Endodermal cell (in vitro differentiated cells): ENCODE measurements around the gene RNU7-1. TPM values are rescaled to one million over a fixed set of nuclear protein-coding genes. Genes with fewer than 3 reads are reported as not detected.

Source experiments
- DNase-seq: peaks from one replicate; pipeline ENCODE4 v3.0.0-alpha.2; 2017
- H3K27ac ChIP-seq: 2 replicates; pipeline ENCODE4 v1.5.1; 2013; ENCODE audit warnings: mild to moderate bottlenecking, low read depth, low read length, moderate library complexity
- H3K27me3 ChIP-seq: 2 replicates; pipeline ENCODE4 v1.6.1; 2013; ENCODE audit warnings: mild to moderate bottlenecking, low read length, moderate library complexity; ENCODE audit not compliant: insufficient read depth, control insufficient read depth, poor library complexity, severe bottlenecking
- H3K36me3 ChIP-seq: 2 replicates; pipeline ENCODE4 v1.7.0; 2013; ENCODE audit warnings: mild to moderate bottlenecking, low read length, moderate library complexity; ENCODE audit not compliant: control insufficient read depth, insufficient read depth
- H3K4me1 ChIP-seq: one replicate; pipeline ENCODE4 v1.7.0; 2013; ENCODE audit warnings: low read length; ENCODE audit not compliant: control insufficient read depth, insufficient read depth
- H3K4me3 ChIP-seq: 2 replicates; pipeline ENCODE4 v1.5.1; 2013; ENCODE audit warnings: mild to moderate bottlenecking, low read length, moderate library complexity
- H3K9ac ChIP-seq: 2 replicates; pipeline ENCODE4 v1.6.1; 2013; ENCODE audit warnings: mild to moderate bottlenecking, low read length, moderate library complexity; ENCODE audit not compliant: poor library complexity, severe bottlenecking; ENCODE audit errors: extremely low read depth
- H3K9me3 ChIP-seq: 2 replicates; pipeline ENCODE4 v1.6.1; 2013; ENCODE audit warnings: mild to moderate bottlenecking, low read length, moderate library complexity; ENCODE audit not compliant: control insufficient read depth
- H3K27ac Mint-ChIP-seq: 2 replicates; pipeline ENCODE4 v1.8.0; 2020; ENCODE audit warnings: mixed read lengths
- H3K27me3 Mint-ChIP-seq: 2 replicates; pipeline ENCODE4 v1.8.0; 2021; ENCODE audit warnings: mild to moderate bottlenecking, mixed read lengths; ENCODE audit not compliant: insufficient read depth
- H3K36me3 Mint-ChIP-seq: 2 replicates; pipeline ENCODE4 v1.8.0; 2020; ENCODE audit warnings: low read depth, mixed read lengths
- H3K4me1 Mint-ChIP-seq: 2 replicates; pipeline ENCODE4 v1.8.0; 2020; ENCODE audit warnings: mixed read lengths
- H3K4me3 Mint-ChIP-seq: 2 replicates; pipeline ENCODE4 v1.8.0; 2020; ENCODE audit warnings: mild to moderate bottlenecking, moderate library complexity, mixed read lengths
- H3K9me3 Mint-ChIP-seq: 2 replicates; pipeline ENCODE4 v1.8.0; 2020; ENCODE audit warnings: mild to moderate bottlenecking, mixed read lengths
- CTCF ChIP-seq: fragments of 200-600 bp; sonication (generic); conservative IDR thresholded peaks from 2 replicates; pipeline ENCODE4 v1.5.0; 2021; ENCODE audit warnings: antibody characterized with exemption, mild to moderate bottlenecking
- WGBS, 2 experiments: methylation state at CpG; one replicate each; pipeline versions ENCODE4 v1.1.5 to v1.1.7; 2013; ENCODE audit warnings: missing lambda C conversion rate in 2 of 2, mixed read lengths in 1 of 2; ENCODE audit not compliant: insufficient coverage in 1 of 2, insufficient read length in 1 of 2; 5-methylcytosine and 5-hydroxymethylcytosine counted together
- total RNA-seq, 2 donors: library from RNA; stranded (reverse); fragmentation: NEBNext Ultra II Directional in 1 of 2; extraction: Animal tissue kit (Norgen Biotek cat#: 25700) in 1 of 2; gene quantifications; 2 replicates in 1 of 2; 3 replicates in 1 of 2; pipeline ENCODE4 v1.2.1, GENCODE V29; 2021

Gene RNU7-1
- total RNA-seq, 2 donors from 2014 or later: not detected

- peak overlapping the region; percentile 28 for H3K27ac Mint-ChIP-seq
- Histone ChIP-seq H3K9ac (no peak overlapping the region), H3K27me3 (no peaks in the 10 kb centered on the region), H3K27ac (no peak overlapping the region), H3K36me3 (no peaks in the 10 kb centered on the region), H3K9me3 (no peaks in the 10 kb centered on the region), H3K4me3 (no peak overlapping the region), H3K4me1 (no peaks in the 10 kb centered on the region)
- no peaks in the 10 kb centered on the region for H3K9me3 Mint-ChIP-seq
- peaks cover 17% of the 10 kb centered on the region for H3K36me3 Mint-ChIP-seq
- peaks cover 6% of the 10 kb centered on the region for H3K4me1 Mint-ChIP-seq
- H3K27me3 Mint-ChIP-seq: no peaks in the 10 kb centered on the region
- no peak overlapping the region for H3K4me3 Mint-ChIP-seq
- TF ChIP-seq CTCF: no peak
- DNase-seq: peak; percentile 51
- 85 to 88% methylated on average over 10 to 24 of the region's 24 CpGs for WGBS, 2 experiments
Observed at GRCh38 chr12:6953442-6954315, 10.1 kb downstream of the RNU7-1 start.

DNA sequence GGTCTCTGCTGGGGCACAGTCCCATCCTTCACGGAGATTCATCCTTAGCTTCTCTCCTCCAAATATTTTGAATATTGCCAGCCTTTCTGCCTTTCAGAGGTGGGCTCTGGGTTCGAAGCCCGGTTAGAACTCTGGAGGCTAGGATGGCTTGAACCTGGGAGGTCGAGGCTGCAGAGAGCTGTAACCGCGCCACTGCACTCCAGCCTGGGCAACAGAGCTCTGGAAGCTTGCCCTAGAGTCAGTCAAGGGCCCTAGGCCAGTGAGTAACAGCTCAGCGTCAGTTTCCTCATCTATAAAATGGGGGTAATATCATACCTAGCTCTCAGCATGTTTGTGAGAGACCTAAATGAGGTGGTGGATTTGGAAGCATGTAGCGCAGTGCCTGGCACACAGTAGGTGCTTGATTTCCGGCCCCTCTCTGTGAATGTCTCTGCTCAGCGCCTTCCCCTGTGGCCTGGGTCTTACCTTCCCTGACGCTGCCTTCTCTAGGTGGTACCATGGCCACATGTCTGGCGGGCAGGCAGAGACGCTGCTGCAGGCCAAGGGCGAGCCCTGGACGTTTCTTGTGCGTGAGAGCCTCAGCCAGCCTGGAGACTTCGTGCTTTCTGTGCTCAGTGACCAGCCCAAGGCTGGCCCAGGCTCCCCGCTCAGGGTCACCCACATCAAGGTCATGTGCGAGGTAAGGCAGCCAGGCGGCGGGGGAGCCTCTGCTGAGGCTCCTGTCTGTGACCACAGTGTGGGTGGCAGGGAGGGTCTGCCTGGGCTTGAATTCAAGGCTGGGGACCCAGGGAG, 10.9 kb downstream of the RNU7-1 start:
- H3K27me3 Mint-ChIP-seq: no peaks in the 10 kb centered on the region
- Histone ChIP-seq H3K36me3 (no peaks in the 10 kb centered on the region), H3K9me3 (no peaks in the 10 kb centered on the region), H3K27me3 (no peaks in the 10 kb centered on the region), H3K9ac (no peak overlapping the region), H3K27ac (no peak overlapping the region), H3K4me3 (no peak overlapping the region), H3K4me1 (no peaks in the 10 kb centered on the region)
- H3K4me1 Mint-ChIP-seq: peaks cover 6% of the 10 kb centered on the region
- H3K9me3 Mint-ChIP-seq: no peaks in the 10 kb centered on the region
- H3K4me3 Mint-ChIP-seq: no peak overlapping the region
- H3K27ac Mint-ChIP-seq: peak overlapping the region; percentile 28
- DNase-seq: no peak
- WGBS, 2 experiments: 87 to 91% methylated on average over 15 to 21 of the region's 21 CpGs
- TF ChIP-seq CTCF: no peak
- peaks cover 22% of the 10 kb centered on the region for H3K36me3 Mint-ChIP-seq

DNA sequence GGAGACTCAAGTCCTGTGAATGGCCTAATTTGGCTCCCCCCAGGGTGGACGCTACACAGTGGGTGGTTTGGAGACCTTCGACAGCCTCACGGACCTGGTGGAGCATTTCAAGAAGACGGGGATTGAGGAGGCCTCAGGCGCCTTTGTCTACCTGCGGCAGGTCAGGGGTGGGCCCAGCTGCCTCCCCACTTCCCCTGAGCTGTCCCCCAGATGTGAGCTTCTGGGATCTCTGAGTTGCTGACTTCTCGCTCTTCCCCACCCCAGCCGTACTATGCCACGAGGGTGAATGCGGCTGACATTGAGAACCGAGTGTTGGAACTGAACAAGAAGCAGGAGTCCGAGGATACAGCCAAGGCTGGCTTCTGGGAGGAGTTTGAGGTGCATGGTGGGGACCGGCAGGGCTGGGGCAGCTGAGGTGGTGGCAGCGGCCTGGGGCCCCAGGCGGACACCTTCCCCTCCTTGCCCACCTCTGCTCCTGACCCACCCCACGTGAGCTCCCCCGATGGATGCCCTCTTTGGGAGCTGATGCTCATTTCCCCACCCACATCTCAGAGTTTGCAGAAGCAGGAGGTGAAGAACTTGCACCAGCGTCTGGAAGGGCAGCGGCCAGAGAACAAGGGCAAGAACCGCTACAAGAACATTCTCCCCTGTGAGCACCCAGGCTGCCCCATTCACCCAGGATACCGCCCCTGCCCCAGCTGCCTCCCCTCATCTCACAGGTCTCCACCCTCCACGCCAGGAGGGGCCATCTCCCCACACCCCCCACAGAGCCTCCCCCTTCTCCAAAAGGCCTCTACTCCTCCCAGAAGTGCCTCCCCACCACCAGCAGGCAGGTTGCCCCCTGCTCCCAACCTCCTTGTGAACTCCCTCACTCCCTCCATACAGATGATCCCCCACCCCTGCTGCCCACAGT, 11.7 kb downstream of the RNU7-1 start:
- Histone ChIP-seq H3K4me3 (no peak overlapping the region), H3K27me3 (no peaks in the 10 kb centered on the region), H3K27ac (no peak overlapping the region), H3K36me3 (no peaks in the 10 kb centered on the region), H3K9me3 (no peaks in the 10 kb centered on the region), H3K9ac (no peak overlapping the region), H3K4me1 (no peaks in the 10 kb centered on the region)
- Mint-ChIP-seq H3K4me3 (no peak overlapping the region), H3K36me3 (peaks cover 24% of the 10 kb centered on the region), H3K4me1 (peaks cover under 1% of the 10 kb centered on the region), H3K27me3 (no peaks in the 10 kb centered on the region), H3K27ac (no peak overlapping the region), H3K9me3 (no peaks in the 10 kb centered on the region)
- TF ChIP-seq CTCF: no peak
- DNase-seq: no peak
- 93 to 97% methylated on average over 13 to 22 of the region's 22 CpGs for WGBS, 2 experiments
